ENCODE data around the gene DAP3. TPM values are rescaled to one million over a fixed set of nuclear protein-coding genes. Genes with fewer than 3 reads are reported as not detected.
"Not testable (repeated sequence)": the region's sequence is repeated elsewhere in the genome, so short reads cannot be mapped to it uniquely, and the experiment has no call there.

DAP3 gene
- total and polyA plus RNA-seq, 8 donors = 52.7 to 106 (median 76.0) TPM

GRCh38 chr1:155695608-155696007 is 6.7 kb downstream of the DAP3 start:
- TF ChIP-seq EP300 (IDR thresholded peaks at IDR 0.05) = no peak
- no peak for TF ChIP-seq POLR2A (IDR thresholded peaks at IDR 0.05)
- TF ChIP-seq, protein P1, sequence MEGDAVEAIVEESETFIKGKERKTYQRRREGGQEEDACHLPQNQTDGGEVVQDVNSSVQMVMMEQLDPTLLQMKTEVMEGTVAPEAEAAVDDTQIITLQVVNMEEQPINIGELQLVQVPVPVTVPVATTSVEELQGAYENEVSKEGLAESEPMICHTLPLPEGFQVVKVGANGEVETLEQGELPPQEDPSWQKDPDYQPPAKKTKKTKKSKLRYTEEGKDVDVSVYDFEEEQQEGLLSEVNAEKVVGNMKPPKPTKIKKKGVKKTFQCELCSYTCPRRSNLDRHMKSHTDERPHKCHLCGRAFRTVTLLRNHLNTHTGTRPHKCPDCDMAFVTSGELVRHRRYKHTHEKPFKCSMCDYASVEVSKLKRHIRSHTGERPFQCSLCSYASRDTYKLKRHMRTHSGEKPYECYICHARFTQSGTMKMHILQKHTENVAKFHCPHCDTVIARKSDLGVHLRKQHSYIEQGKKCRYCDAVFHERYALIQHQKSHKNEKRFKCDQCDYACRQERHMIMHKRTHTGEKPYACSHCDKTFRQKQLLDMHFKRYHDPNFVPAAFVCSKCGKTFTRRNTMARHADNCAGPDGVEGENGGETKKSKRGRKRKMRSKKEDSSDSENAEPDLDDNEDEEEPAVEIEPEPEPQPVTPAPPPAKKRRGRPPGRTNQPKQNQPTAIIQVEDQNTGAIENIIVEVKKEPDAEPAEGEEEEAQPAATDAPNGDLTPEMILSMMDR (IDR thresholded peaks at IDR 0.05) = no peak
- no peak for TF ChIP-seq POLR2AphosphoS5 (IDR thresholded peaks at IDR 0.05)
- H3K4me3 ChIP-seq = no peak overlapping the region
- peak overlapping the region in 3 of 5 donors; percentile 10 to 53 (median 49) for H3K27ac ChIP-seq
- WGBS, 5 donors = 77 to 89% (median 79%) methylated on average over 3 of the region's 3 CpGs
- DNase-seq = no peak
- no peaks in the 10 kb centered on the region for H3K9me3 ChIP-seq
- H3K4me1 ChIP-seq = peaks cover 13 to 55% (median 31%) of the 10 kb centered on the region in 4 donors
- peaks cover 5 to 23% (median 9%) of the 10 kb centered on the region in 4 donors for H3K36me3 ChIP-seq
- H3K27me3 ChIP-seq = no peaks in the 10 kb centered on the region
- intact Hi-C loops (cut with DNase I; ENCODE audit: low total_unique reads) = no loop called here

DNA sequence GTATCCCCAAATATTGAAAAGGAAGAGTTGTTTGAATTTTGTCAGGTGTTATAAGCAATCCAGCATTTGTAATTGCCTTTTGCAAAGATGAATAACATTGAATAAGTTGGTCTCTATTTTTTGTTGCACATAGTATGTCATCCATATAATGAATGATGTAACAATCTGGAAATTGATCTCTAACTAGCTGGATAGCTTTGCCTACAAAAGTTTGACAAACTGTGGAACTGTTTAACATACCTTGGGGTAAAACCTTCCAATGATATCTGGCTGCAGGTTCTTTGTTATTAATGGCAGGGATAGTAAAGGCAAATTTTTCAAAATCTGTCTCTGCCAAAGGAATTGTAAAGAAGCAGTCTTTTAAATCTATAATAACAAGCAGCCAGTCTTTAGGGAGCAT is 7.6 kb downstream of the DAP3 start:
- TF ChIP-seq EP300 (IDR thresholded peaks at IDR 0.05) (no peak), POLR2AphosphoS5 (IDR thresholded peaks at IDR 0.05) (no peak), POLR2A (IDR thresholded peaks at IDR 0.05) (no peak)
- Histone ChIP-seq H3K4me1 (peaks cover 7 to 47% (median 25%) of the 10 kb centered on the region in 4 donors), H3K4me3 (no peak overlapping the region), H3K27ac (no peak overlapping the region), H3K36me3 (peaks cover 5 to 14% (median 8%) of the 10 kb centered on the region in 4 donors), H3K9me3 (no peaks in the 10 kb centered on the region), H3K27me3 (no peaks in the 10 kb centered on the region)
- no peak for DNase-seq
- intact Hi-C loops (cut with DNase I; ENCODE audit: low total_unique reads) = no loop called here

- Histone ChIP-seq H3K27me3 (no peaks in the 10 kb centered on the region), H3K9me3 (no peaks in the 10 kb centered on the region), H3K27ac (no peak overlapping the region), H3K36me3 (peaks cover 0 to 9% (median 5%) of the 10 kb centered on the region in 4 donors), H3K4me3 (no peak overlapping the region), H3K4me1 (peaks cover 7 to 44% (median 23%) of the 10 kb centered on the region in 4 donors)
- intact Hi-C loops (cut with DNase I; ENCODE audit: low total_unique reads) = no loop called here
- WGBS, 5 donors = 97 to 99% (median 98%) methylated on average over 10 of the region's 10 CpGs
- TF ChIP-seq, protein P1 (IDR thresholded peaks at IDR 0.05) = no peak
- TF ChIP-seq POLR2A (IDR thresholded peaks at IDR 0.05) = no peak
- TF ChIP-seq POLR2AphosphoS5 (IDR thresholded peaks at IDR 0.05) = no peak
- no peak for TF ChIP-seq EP300 (IDR thresholded peaks at IDR 0.05)
- no peak for DNase-seq
Measured at GRCh38 chr1:155697046-155697445, 8.2 kb downstream of the DAP3 start.

DNA sequence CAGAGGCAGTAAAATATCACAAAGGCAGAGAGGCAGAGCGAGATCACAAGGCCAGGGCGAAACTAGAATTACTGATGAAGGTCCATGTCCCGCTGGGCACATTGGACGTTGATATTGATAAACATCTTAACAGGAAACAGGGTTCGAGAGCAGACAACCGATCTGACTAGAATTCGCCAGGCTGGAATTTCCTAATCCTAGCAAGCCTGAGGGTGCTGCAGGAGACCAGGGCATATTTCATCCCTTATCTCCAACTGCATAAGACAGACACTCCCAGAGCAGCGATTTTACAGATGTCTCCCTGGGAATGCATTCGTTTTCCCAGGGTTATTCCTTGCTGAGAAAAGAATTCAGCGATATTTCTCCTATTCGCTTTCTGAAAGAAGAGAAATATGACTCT is 8.7 kb downstream of the DAP3 start:
- H3K9me3 ChIP-seq; intact Hi-C loops (cut with DNase I; ENCODE audit: low total_unique reads); H3K4me3 ChIP-seq; DNase-seq; H3K27me3 ChIP-seq; H3K27ac ChIP-seq; H3K36me3 ChIP-seq: not testable (repeated sequence)
- H3K4me1 ChIP-seq = peaks cover 7 to 44% (median 23%) of the 10 kb centered on the region in 4 donors
- WGBS, 5 donors = 90 to 94% (median 91%) methylated on average over 11 of the region's 11 CpGs

DNA sequence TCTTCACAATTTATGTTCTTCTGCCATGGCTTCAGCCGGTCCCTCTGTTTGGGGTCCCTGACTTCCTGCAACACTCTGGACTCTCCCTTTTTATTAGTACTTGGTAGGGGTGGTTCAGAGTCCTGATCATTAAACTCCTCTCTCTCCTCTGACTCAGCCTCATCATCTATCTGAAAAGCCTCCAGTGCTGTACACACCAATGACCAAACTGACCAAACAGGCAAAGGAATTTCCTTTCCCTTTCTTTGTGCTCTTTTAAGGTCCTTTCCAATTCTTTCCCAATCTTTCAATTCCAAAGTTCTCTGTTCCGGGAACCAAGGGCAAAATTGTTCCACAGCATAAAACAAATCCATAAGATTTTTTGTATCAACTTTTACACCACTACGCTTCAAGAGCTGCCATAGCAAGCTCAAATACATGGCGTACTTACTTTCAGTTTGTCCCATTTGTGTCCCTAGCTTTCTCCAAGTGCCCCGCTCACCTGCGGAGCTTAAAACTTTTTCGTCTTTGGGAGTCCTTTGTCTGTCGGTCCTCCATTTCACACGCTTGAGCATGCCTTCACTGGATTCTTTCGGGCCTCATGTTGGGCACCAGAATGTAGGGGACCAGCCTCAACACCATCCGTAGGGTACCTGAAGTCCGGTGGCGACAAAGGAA is 9.6 kb downstream of the DAP3 start:
- no peak for TF ChIP-seq EP300 (IDR thresholded peaks at IDR 0.05)
- TF ChIP-seq POLR2AphosphoS5 (IDR thresholded peaks at IDR 0.05) = no peak
- TF ChIP-seq, protein P1 (IDR thresholded peaks at IDR 0.05) = no peak
- TF ChIP-seq POLR2A (IDR thresholded peaks at IDR 0.05) = no peak
- peaks cover 7 to 40% (median 23%) of the 10 kb centered on the region in 4 donors for H3K4me1 ChIP-seq
- H3K9me3 ChIP-seq = no peaks in the 10 kb centered on the region
- H3K36me3 ChIP-seq = no peaks in the 10 kb centered on the region
- no peak for DNase-seq
- no peak overlapping the region for H3K27ac ChIP-seq
- intact Hi-C loops (cut with DNase I; ENCODE audit: low total_unique reads) = no loop called here
- WGBS, 5 donors = 94 to 98% (median 96%) methylated on average over 13 of the region's 13 CpGs
- H3K4me3 ChIP-seq = no peak overlapping the region
- no peaks in the 10 kb centered on the region for H3K27me3 ChIP-seq

DNA sequence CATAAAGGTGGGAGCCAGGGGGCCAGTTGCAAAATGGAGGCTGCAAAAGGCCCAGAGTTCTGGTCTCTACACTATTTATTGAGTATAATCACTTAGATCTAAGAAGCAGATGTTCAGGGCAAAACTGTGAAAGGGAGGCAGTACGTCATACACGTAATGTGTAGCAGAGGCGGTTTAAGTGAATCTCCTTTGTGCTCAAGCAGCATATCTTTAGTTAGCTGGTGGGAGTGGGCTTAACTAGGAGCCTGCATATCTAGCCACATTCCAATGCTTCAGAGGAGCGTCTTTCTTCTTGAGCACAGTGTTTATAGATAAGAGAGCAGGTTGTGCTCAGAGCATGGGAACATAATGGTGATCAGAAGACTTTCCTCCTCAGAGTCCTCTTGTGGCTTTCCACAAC is 10.2 kb downstream of the DAP3 start:
- H3K36me3 ChIP-seq; H3K9me3 ChIP-seq; H3K27me3 ChIP-seq; DNase-seq; H3K27ac ChIP-seq; intact Hi-C loops (cut with DNase I; ENCODE audit: low total_unique reads); H3K4me3 ChIP-seq: not testable (repeated sequence)
- 63 to 81% (median 75%) methylated on average over 4 of the region's 4 CpGs for WGBS, 5 donors
- peaks cover 7 to 35% (median 20%) of the 10 kb centered on the region in 4 donors for H3K4me1 ChIP-seq

- 62 to 82% (median 68%) methylated on average over 2 of the region's 2 CpGs for WGBS, 5 donors
- H3K4me1 ChIP-seq; H3K4me3 ChIP-seq; intact Hi-C loops (cut with DNase I; ENCODE audit: low total_unique reads); DNase-seq; H3K27ac ChIP-seq; H3K27me3 ChIP-seq; H3K36me3 ChIP-seq; H3K9me3 ChIP-seq: not testable (repeated sequence)
Measured at GRCh38 chr1:155701675-155702074, 12.8 kb downstream of the DAP3 start.

All from stomach (tissue), 9 donors.